Activated CD8-positive, alpha-beta memory T cell treated with anti-CD3 and anti-CD28 coated beads for 24 hours (primary cell): ENCODE measurements around the gene MAGI1.

Experiments used
- DNase-seq: peaks from one replicate; pipeline ENCODE4 v3.0.0-alpha.2; 2020

MAGI1 gene

DNA sequence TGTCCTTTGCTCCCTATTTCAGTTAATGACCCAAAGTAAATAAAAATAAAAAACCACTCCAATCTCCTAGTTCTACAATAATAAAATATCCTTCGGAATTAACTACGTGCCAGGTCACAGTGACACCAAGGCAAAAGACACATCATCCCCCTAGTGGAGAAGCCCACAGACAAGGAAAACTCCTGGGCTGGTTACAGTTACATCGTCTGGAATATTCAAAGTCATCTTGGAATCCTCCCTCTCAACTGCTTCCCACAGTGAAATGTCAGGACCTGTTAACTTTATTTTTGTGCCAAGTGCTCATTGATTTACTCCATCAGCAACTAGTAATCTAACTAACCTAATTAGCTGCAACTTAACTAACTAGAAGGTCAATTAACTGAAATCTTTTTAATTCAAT, 349.3 kb downstream of the MAGI1 start:
- no peak for DNase-seq

DNA sequence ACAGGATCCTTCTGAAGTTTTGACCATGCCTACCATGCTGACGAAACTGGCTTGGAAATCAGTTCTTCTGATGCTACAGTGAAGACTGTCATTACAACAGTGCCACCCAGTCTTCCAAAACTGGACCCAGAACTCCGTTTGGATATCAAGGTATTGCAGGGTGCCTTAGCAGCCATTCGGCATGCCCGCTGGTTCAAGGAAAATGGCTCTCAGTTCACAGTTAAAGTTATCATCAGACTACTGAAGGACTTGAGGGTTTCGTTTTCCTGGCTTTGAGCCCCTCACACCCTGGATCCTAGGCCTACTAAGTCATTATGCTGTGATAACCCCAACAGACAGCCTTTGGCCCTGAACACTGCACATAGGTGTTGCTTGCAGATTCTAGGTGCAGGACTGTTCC, 351.0 kb downstream of the MAGI1 start:
- no peak for DNase-seq

DNA sequence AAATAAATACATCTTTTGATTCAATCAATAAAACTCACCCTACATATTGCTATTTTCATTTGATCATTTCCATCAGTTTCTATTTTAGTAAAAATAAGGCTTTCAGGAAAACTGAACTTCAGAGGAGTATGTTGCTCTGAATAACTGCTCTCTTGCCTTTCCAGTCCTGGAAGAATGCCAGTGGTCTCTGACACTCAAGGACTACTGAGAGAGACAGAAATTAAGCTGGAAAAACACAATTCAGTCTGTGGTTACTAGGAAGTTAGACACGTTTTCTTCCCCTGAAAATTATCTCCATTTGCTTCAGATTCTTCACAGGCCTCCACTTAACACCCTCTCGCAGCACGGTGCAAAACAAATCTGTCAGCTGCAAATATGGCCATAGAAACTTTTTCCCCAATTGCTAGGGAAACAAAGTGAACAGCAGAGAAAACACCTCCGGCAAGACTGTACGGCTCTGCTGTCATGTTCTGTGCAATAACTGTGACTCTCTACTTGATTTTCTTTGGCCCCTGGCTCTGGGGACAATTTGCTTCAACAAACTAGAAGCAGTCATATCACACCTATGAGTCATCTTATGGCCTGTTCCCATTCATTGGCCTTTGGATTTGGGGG, 353.0 kb downstream of the MAGI1 start:
- DNase-seq = no peak

- DNase-seq = no peak
These were observed 360.2 kb downstream of the MAGI1 start for GRCh38 chr3:65678516-65678915.

- no peak for DNase-seq
These were observed 361.2 kb downstream of the MAGI1 start for GRCh38 chr3:65677486-65678010.

DNA sequence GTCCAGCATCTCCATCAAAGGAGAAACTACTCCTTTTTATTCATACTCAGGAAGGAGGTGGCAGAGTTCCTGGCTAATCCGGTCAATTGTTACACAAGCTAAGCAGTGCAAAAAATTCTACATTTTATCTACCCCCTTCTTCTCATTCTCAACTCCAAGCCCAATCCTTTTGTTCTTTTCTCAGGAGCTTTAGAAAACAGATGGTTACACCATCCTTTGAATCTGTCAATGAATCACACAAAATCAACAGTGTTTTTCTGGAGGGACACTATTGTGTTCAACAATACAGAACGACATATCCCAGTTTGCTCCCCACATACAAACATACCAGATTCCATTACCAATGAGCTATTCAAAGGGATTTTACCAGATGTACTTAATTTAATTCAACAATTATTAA, 362.1 kb downstream of the MAGI1 start:
- DNase-seq = no peak

DNA sequence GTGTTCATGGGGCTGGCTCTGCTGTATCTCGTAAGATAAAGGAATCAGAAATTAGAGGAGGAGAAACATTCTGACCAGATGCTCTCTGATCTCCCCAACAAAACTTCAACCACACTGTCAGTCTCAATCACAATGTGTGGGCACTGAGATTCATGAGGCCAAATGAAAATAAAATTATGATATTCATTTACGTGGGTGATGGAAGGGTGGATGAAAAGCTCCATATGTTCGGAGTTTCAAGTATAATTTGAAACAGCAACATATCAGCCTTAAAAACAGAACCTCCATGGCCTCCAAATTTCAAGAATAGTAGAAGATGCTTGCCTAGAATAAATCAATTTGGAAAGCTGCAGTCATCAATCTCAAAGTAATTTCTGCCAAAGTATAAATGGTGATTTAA, 363.7 kb downstream of the MAGI1 start:
- no peak for DNase-seq

GRCh38 chr3:65674226-65674625, 364.5 kb downstream of the MAGI1 start:
- DNase-seq = no peak

- no peak for DNase-seq
These were observed 365.6 kb downstream of the MAGI1 start for GRCh38 chr3:65672871-65673815.

DNA sequence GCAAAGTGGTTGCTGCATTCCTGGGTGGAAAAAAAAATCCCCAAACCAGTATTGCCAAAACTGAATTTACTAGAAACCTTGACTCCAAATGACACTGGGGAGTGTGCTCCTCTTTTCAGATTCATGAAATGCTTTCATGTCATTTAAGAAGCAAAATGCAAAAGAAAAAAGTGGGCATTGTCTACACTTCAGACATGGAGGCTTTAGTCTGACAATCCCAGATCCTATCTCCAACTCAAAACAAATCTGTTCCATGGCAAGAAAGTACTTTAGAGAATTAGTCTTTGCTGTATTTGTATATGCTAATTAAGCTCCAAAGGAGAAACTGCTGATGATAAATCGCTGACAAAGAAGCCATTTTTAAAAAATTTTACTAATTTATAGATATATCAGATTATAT, 366.7 kb downstream of the MAGI1 start:
- DNase-seq = no peak

GRCh38 chr3:65671004-65671403, 367.7 kb downstream of the MAGI1 start:
- DNase-seq = no peak

DNA sequence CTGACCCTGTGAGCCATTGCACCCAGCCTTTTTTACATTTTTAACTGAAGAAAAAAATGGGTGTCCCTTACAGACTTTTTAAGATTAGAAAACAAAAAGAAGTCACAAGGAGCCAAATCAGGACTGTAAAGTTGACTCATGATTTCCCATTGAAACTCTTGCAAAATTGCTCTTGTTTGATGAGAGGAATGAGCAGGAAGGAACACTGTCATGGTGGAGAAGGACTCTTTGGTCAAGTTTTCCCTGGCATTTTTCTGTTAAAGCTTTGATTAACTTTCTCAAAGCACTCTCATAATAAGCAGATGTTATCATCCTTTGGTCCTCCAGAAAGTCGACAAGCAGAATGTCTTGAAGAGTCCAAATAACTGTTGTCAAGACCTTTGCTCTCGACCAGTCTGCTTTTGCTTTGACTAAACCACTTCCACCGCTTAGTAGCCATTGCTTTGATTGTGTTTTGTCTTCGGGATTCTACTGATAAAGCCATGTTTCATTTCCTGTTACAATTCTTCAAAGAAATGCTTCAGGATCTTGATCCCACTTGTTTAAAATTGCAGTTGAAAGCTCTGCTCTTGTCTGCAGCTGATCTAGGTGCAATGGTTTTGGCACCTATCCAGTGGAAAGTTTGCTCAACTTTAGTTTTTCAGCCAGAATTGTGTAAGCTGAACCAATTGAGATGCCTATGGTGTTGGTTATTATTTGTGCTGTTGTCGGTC, 369.4 kb downstream of the MAGI1 start:
- DNase-seq = no peak

GRCh38 chr3:65667963-65668362, 370.8 kb downstream of the MAGI1 start:
- DNase-seq = no peak

GRCh38 chr3:65666448-65667091, 372.1 kb downstream of the MAGI1 start:
- no peak for DNase-seq

- DNase-seq = no peak
These were observed 372.8 kb downstream of the MAGI1 start for GRCh38 chr3:65665915-65666314.

- no peak for DNase-seq
These were observed 373.8 kb downstream of the MAGI1 start for GRCh38 chr3:65664931-65665330.

- DNase-seq = no peak
These were observed 374.3 kb downstream of the MAGI1 start for GRCh38 chr3:65664446-65664845.

DNA sequence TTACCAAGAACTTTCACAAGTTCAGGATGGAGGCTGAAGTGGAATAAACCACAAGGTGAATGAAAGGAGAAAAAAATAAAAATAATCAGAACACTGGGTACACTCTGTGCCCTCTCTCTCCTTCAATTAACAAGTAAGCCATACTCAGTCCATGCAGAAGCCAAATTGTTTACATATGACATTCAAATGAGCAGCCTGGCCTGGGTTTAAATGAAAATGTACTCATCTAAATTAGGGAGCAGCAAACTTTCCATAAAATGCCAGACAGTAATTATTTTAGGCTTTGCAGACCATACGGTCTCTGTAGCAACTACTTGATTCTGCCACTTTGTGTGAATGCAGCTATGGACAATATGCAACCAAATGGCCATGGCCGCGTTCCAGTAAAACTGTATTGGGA, 376.6 kb downstream of the MAGI1 start:
- no peak for DNase-seq

- DNase-seq = no peak
These were observed 378.6 kb downstream of the MAGI1 start for GRCh38 chr3:65660000-65660598.

DNA sequence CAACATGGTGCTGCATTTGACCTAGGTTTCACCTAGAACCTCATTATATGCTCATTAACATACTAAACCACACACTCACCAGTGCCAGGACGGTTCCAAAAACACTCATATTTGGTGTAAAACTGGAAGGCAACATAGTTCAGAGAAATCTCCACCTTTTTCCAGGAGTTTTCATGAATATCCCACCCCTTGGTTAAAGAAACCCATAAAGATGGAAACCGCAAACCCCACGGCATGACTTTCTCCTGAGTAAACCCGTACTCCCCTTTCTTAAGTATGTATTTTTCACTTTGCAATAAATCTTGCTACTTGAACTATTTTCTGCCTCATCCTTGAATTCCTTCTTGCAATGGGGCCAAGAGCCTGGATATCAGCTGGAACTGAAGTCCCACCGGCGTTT, 379.3 kb downstream of the MAGI1 start:
- DNase-seq = no peak

DNA sequence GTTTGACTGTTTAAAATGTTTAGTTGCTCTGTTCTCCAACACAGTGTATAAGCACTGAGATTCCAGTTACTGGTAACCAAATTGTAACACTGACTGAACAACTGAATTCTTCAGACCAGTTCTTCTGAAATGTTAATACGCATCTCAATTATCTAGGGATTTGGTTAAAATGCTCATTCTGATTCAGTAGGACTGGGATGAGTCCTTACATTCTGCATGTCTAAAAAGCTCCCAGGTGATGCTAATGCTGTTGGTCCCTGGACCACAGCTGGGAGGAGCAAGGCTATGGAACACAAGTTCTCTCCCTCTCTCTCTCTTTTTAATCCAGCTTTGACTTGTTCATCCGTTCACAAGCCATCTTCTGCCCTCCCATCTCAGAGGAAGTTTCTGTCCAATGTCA, 380.3 kb downstream of the MAGI1 start:
- no peak for DNase-seq

DNA sequence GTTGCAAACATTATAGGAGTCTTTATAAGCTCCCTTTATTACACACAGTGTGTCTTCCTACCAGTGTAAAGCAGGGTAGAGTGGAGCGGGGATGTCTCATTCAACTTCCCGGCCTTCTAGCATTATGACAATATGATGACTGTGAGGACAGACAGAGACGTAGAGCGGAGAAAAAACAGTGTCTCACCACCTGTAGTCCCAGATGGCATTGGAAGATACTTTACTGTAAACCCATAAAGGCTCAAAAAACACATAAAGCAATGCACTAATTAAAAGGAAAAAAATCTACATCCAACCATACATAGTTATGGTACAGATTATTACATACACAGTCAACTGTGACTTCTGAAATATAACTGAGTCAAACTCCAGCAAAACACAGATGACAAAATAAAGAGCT, 383.7 kb downstream of the MAGI1 start:
- no peak for DNase-seq

- no peak for DNase-seq
These were observed 385.0 kb downstream of the MAGI1 start for GRCh38 chr3:65653731-65654130.
